A549 treated with CpdA at 1 μM for 4 hours (cell line): Measurements from ENCODE around the gene EMP2. TPM values are rescaled to one million over a fixed set of nuclear protein-coding genes. Genes with fewer than 3 reads are reported as not detected.

Source experiments
- total RNA-seq: library from RNA; stranded (reverse); fragments of 200-300 nt; extraction: Qiagen RNA extraction; gene quantifications from 5 replicates; pipeline ENCODE4 v1.2.3, GENCODE V29; 2022; ENCODE audit warnings: low read depth

The EMP2 gene
- total RNA-seq: 16.6 to 23.3 TPM (median 22.0 TPM) in 5 replicates

GRCh38 chr16:10579965-10580882, at the start of gene EMP2:
TSS of gene EMP2 (minus strand) at chr16:10580598. CDS start at chr16:10547617, 32,981 bp downstream.

Other genes with a start within 250 kb of the EMP2 start
- 10.6 to 13.6 TPM (median 12.1 TPM) in 5 replicates for gene ATF7IP2, start 194.5 kb downstream of the EMP2 start, total RNA-seq
- 0.05 to 0.27 TPM in 2 of 5 replicates, not detected in the others for gene TEKT5, start 114.3 kb upstream of the EMP2 start, total RNA-seq
- 41.7 to 47.2 TPM (median 43.8 TPM) in 5 replicates for gene NUBP1, start 163.2 kb upstream of the EMP2 start, total RNA-seq
- 0.05 to 0.34 TPM (median 0.14 TPM) in 5 replicates for gene TVP23A, start 238.2 kb upstream of the EMP2 start, total RNA-seq